ENCODE measurements around the gene CPSF4.
"Not testable (repeated sequence)": the region's sequence is repeated elsewhere in the genome, so short reads cannot be mapped to it uniquely, and the experiment has no call there.

Gene CPSF4

DNA sequence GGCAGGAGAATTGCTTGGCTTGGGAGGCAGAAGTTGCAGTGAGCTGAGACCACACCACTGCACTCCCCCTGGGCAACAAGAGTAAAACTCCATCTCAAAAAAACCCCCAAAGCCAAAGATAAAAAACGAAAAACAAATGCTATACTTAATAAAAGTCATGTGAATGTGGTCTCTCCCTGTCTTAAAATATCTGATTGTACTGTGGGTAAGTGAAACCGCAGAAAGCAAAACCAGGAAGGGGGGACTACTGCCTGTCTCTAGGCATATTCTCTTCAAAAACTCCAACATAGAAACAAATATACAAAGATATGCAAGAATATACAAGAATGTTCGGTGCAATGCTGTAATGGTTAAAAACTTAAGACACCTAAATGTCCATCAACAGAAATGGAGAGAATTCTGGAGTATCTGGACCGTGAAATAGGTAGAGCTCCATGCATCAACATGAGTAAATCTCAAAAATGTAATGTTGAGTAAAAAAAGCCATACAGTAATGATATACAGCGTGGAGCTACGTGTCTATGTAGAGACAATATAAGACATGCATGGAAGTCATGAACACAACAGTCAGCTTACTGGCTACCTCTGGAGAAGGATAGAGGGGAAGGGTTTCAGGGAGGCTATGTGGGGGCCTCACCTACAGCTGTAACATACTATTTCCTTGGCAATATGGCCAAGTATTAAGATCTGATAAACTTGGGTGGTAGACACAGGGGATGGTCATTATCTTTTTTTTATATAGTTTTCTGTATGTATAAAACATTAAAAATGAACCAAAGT is 59.2 kb downstream of the CPSF4 start:
- DNase-seq: no peak

GRCh38 chr7:99498546-99498944 is 59.8 kb downstream of the CPSF4 start:
- DNase-seq: no peak

GRCh38 chr7:99499371-99499720 is 60.6 kb downstream of the CPSF4 start:
- no peak for DNase-seq

- peak; percentile 96 for DNase-seq
These were observed 61.2 kb downstream of the CPSF4 start, which contains the start of gene ZNF394 for GRCh38 chr7:99499721-99500636. TSS of gene ZNF394 (minus strand) at chr7:99500281. CDS start at chr7:99500093, 188 bp downstream.

DNA sequence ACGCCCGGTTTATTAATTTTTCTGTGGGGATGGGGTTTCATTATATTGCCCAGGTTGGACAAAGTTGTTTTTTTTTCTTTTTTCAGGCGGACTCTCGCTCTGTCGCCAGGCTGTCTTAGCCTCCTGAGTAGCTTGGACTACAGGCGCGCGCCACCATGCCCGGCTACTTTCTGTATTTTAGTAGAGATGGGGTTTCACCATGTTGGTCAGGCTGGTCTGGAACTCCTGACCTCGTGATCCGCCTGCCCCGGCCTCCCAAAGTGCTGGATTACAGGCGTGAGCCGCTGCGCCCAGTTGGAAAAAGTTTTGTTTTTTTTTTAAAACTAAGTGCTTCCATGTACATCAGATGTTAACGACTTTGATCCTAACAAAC is 61.9 kb downstream of the CPSF4 start:
- DNase-seq: no peak

DNA sequence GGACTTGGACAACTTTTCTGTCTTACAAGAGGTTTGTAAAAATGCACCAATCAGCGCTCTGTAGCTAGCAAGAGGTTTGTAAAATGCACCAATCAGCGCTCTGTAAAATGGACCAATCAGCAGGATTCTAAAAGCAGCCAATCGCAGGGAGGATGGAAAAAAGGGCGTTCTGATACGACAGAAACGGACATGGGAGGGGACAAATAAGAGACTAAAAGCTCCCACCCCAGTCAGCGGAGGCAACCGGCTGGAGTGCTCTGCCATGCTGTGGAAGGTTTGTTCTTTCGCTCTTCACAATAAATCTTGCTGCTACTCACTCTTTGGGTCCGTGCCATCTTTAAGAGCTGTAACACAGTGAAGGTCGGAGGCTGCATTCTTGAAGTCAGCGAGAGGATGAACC is 62.5 kb downstream of the CPSF4 start:
- not testable (repeated sequence) for DNase-seq

DNA sequence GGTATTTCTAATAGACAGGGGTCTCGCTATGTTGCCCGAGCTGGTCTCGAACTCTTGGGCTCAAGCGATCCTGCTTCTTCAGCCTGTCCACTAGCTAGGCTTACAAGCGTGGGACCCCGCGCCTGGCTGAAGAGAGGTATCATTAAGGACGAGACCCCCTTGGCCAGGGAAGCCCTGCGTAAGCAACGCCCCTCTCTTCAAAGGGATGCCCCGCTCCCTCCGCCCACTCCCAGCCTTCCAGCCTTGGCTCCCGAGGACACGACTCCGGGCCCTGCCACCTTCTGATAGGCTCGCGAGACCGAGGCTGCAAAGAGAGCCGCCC is 65.5 kb downstream of the CPSF4 start:
- DNase-seq: no peak

DNA sequence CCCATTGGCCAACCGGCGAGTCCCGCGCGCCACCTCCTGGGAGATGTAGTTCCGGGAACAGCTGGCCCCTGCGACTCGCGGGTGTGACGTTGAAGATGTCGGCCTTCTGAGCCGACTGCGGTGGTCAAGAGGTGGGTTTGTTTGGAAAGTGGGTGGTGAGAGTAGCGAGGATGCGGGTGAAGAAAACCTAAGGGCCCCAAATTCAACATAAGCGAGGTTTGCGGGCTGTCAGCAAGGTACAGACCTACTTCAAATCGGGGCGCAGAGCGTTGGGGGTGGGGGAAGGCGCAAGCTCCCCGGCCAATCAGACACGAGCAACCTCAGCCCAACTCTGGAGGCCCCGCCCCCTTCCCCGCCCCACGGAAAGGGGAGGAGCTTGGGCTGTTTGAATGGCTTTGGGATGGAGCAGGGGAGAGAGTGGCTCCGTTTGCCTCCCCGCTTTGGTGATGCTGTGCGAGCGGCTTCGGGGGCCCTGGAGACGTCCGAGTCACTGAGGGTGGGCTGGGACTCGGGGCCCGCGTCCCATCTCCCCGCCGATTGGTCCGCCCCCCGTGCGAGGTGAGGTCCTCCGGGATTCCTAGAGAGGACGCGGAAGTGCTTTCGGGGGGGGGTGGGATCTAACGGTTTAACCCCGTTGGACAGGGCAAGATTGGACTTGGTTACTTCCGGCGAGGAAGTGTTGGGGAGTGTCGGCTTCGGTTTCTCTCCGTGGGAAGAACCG is 66.0 kb downstream of the CPSF4 start, which contains the start of gene ZKSCAN5:
Gene ZKSCAN5 (plus strand): TSS at position 60 of the 721 bp plus-strand sequence. CDS start 1,383 bp downstream, outside the sequence.
- DNase-seq: peak; percentile 99

GRCh38 chr7:99505324-99505662 is 66.5 kb downstream of the CPSF4 start:
- no peak for DNase-seq
